GM21447 (cell line): ENCODE measurements around the gene IL1RL2.

ENCODE experiments used
- ATAC-seq: cut with Tn5 transposase; IDR thresholded peaks from one replicate; pipeline ENCODE4 v1.9.1; 2021; ENCODE audit not compliant: unreplicated experiment

Gene IL1RL2

DNA sequence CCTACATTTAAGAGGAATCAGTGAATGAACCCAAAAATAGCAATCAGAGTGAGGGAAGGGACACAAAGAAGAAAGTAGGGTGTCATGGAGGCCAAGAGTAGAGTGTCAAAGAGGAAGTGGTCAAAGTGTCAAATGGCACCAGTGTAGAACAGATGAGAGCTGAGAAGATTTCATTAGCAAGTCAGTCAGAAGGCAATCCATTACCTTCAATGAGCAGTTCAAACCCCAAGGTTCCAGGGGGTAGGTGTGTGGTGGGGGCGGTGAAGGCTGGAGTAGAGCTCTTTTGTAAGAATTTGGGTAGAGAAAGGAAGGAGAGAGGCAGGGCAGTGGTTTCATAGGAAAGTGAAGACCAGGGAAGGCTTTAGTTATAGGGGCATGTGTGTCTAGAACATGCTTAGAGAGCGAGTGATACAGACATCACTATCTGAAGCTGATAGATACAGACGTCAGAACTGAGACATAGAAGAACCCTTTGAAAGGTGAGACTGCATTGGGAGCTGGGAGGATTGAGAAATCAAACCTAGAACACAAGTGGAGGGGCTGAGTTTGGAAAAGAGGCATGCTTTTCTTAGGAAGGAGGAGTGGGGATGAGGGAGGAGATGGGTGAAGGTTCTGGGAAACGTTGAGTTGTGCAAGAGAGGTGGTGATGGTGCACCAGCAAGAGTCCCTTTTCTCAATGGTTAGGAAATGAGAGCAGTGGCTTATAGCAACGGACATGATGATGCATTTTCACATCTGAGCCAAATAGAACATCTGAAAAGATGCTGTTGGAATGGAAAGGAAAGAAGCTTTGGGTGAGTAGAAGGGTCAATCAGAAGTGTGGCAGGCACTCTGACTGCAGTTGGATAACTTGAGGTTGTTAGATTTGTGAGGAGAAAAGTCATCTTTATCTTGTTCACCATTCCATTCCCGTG, 75.7 kb downstream of the IL1RL2 start:
- no peak for ATAC-seq

DNA sequence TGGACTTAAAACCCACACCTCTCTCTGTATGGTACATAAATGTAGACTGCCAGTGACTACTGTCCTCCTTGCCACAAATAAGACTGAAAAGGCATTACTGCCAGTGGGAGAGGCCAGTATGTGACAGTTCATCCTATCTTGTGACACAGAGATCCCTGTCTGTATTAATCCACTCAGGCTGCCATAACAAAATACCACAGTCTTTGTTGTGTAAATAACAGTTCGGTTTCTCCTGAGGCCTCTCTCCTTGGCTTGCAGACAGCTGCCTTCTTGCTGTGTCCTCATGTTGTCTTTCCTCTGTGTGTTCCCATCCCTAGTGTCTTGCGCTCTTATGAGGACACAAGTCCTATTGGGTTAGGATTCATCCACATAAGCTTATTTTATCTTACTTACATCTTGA, 78.1 kb downstream of the IL1RL2 start:
- ATAC-seq = no peak

DNA sequence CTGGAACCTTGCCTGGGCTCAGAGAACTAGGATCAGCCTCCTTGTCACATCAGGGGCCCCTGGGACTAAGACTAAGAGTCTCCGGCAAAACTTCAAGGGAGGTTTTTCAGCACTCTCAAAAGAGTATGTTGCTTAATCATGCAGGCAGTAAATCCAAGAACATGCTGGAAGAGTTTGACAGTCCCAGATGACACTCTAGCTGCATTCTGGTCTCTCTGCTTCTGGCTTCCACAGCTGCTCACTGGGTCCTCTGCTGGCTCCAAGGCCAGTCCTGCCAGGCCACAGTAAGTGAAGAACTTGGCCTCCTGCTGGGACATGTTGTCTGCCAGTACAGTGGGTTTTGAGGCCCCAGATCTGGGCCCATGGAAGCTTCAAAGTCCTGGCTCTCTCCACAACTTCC, 79.4 kb downstream of the IL1RL2 start:
- ATAC-seq = no peak

DNA sequence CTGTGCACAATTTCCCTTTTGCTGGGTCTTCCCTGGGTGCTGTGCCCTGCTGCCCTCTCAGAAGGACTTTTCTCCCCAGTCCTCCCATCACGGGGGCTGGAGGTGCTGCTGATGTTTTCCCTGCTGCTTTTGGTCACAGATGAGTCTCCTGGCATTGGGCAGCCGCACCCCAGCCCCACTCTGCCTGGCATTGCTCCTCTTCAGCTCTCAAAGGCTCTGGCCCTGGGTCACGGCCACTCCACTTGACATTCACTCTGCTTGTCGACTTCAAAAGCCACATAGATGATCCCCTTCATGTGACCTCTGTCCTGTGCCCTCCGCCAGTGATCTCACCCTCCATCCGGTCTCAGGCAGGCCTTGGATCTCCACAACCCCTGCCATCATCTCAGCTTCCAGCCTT, 81.0 kb downstream of the IL1RL2 start:
- no peak for ATAC-seq

DNA sequence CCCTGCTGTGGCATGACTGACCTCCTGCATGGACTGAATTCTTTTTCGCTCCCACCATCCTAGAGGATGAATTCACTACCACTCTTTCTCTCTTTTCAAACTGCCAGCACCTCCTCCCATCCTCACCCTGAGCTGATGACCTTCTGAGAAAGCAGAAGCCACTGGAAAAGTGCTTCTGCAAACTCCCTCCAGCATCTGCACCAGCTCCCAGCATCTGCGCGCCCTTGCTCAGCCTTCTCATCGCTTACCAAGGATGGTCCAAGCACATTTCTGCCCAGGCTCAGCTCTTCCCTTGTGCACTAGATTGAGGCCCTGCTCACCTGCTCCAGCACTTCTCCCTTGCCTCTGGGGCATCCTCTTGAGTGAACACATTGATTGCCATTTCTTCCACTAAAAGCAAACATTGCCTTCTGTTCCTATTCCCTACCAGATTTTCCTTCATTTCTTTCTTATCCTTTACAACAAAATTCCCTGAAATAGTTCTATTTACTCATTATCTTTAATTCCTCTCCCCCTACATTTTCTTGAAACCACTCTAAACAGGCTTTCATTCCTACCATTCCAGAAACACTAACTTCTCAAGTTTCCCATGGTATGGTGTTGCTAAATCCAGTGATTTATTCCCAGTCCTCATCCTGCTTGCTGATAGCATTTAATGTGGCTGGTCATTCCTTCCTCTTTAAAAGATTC, 81.8 kb downstream of the IL1RL2 start:
- no peak for ATAC-seq

DNA sequence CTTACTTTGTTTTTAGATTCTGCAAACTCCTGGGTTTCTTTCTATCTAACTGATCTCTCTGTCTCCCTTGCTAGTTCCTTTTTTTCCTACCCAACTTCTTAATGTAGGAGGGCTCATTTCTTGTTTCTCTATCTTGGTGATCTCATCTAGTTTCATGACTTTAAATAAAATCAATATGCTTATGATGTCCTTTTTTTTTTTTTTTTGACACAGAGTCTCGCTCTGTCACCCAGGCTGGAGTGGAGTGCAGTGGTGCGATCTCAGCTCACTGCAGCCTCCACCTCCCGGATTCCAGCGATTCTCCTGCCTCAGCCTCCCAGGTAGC, 82.3 kb downstream of the IL1RL2 start:
- no peak for ATAC-seq

DNA sequence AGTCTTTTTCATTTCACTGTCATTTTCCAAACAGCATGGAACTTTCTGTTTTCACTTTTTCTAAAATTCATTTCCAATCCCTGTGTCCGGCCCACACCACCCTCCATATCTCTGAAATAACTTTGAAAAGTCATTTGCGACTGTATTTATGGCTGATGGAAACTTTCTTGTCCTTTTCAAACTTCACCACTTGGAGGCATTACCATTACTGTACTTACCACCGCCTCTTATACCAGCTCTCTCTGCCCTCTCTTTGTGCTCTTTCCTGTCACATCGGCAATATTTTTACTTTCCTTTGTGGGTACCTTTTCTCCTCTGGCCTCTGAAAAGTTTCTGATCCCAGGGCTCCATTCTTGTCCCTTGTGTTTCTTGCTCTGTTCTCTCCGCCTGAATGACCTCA, 85.0 kb downstream of the IL1RL2 start:
- ATAC-seq = no peak

DNA sequence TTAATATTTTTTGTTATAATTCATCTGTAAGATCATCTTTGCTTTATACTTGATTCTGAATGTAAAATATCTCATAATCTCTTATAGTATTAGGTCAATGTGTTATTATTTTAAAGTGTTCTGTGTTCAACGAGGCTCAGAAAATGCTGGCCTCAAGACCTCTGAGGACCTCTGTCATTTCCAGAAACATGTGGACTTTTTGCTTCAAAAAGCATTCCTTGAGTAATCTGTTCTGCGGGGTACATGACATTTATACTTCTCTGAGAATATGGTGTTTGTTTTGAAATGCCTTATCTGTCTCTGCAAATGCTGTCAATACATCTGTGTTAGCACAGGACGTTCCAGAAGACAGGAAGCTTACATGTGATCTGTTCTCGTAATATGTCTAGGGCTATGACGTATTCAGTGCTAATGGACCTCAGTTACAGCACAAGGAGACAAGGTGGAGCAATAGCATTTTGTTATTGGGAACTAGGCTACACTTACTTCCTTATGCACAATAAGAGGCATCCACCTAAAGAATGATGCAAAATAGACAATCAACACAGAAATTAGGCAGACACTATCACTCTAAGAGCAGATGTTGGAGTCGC, 86.9 kb downstream of the IL1RL2 start:
- ATAC-seq = no peak

DNA sequence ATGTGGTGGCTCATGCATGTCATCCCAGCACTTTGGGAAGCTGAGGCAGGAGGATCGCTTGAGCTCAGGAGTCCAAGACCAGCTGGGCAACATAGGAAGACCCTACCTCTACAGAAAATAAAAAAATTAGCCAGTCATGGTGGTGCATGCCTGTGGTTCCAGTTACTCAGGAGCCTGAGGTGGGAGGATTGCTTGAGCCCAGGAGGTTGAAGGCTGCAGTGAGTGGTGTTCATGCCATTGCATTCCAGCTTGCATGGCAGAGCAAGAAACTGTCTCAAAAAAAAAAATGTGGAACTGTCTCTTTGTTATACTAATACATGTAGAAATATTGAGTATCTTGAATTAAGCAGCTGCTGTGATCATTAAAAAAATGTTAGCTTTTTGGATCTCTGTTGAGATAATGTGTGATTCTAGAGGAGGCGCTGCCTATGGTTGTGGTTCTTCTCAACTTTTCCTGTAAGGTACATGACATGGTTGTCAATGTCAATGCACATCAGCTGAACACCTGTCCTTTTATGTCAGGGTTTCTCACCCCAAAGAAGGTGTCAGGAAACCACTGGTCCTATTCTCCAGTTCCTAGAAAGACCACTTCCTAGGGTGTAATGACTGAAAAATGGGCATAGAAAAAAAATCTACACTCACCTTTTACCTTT, 89.9 kb downstream of the IL1RL2 start:
- no peak for ATAC-seq

DNA sequence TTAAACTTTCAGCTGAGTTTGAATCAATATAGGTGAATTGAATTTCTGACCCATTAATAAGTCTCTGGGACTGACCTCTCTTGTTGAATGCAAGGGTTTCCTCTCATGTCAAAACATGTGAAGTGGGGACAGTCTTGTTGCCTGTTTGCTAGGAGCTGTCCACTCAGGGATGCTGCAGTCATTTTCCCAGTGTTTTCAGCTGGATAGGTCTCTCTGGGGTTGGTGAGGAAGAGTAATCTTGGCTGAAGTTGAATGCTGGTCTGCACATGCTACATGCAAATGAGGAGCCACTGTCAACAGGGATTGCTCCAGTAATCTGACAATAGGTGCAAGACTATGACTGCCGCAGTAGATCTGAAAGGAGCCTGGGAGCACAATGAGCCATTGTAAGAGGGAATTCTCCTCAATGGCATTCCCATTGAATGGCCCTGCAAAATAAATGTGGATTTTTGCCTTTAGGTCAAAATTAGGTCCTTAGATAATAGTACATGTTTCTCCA, 90.4 kb downstream of the IL1RL2 start:
- no peak for ATAC-seq

DNA sequence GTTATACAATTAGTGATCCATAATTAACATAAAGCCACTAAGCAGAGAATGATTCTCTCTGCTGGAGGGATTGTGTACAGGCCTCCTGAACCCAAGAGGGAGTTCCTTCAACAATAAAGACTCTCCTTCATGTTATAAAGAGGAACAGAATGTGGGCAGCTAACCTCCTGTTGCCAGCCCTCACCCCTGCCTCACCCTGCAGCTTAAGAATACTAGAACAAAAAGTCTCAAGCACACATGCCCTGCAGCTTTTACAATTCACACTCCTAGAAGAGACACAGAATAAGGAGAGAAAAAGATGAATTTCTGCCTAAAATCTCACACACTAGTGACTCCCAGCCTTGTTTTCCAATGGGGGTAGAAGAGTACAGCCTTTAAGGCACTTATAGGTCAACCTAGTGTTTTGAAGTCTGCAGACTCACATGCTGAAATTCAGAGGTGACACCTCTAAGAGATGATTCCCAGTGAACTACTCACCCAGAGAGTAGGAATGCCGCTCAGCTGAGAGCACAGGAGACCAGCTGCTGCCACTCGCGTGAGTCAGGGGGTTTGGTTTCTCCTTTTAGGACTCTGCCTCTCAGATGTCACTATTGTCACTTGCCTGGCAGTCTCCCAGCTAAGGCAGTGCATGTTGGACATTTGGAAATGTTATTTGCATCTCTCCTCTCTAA, 92.0 kb downstream of the IL1RL2 start:
- ATAC-seq = no peak

DNA sequence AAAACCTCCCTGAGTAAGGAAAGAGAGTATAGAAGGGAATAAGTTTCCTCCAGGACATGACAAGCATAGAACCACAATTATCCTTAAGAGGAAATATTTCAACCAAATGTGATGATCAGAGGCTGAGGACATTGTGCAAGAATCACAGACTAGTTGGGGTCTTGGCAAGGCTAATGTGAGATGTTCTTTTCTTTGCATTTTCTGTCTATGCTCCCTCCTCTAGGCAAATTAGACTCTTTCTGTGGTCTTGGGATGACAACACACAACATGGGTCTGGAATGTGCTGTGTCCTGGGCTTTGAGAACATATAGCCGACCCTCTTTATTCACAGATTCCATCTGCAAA, 92.5 kb downstream of the IL1RL2 start:
- ATAC-seq = no peak

DNA sequence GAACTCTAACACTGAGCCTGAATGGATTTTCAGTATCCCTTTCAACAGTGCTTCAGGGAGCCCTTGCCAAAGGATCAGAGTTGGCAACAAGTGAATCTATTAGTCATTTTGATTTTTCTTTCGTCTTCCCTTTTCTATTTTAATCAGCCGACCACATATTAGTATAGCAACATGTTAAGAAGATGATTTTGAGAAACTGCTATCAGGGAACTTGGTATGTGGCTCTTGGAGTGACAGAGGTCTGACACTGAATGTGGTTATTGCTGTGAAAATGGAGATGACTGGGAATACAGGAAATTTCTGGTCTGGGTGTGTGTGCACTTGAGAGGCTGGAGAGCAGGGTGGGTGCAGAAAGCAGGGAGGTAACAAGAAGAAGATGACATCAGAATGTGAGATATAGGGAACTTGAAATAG, 95.9 kb downstream of the IL1RL2 start:
- no peak for ATAC-seq

DNA sequence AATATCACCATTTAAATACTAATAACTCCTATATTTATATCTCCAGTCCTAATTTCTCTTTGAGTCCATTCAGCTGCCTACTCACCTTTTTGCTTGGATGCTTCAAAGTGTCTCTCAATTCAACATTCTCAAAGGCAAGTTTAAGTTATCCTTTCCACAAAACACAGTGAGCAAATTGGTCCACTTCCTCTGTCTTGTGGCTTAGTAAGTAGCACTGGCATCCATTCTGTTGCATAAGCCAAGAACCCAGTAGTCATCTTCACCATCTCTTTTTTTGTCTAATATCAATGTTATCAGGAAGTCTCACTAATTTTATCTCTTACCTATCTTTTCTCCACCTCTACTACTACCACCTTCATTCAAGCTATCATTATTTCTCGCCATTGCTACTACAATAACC, 97.2 kb downstream of the IL1RL2 start:
- no peak for ATAC-seq

DNA sequence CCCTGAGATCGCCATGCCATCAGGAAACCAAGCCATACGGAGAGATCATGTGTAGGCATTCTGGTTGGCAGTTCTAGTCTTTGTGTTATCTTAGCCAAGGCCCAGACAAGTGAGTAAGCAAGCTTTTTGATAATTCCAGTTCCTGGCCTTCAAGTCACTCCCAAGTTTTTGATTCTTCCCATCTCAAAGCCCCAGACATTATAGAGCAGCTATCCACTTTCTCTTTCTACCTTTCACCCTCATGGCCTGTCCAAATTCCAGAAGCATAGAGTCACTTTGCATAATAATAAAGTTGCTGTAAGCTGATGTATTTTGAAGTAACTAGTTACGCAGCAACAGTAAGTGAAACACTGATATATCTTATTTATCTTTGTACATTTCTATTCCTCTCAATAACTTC, 97.8 kb downstream of the IL1RL2 start:
- no peak for ATAC-seq

DNA sequence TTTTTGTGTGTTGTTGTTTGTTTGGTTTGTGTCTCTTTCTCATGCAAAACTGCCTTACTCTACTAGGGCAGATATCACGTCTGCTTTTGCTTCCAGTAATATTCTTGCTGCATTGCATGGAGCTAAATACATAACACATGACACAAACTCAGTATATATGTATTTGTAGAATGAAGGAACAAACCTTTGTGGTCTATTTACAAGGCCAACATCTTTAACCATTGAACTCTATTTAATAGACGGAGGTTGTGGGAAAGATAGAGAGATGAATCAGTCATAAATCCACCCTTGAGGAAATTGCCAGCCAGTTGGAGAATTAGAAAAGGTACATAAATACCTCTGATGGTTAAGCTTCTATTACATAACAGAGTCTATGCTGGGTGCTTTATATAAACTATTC, 98.5 kb downstream of the IL1RL2 start:
- no peak for ATAC-seq

DNA sequence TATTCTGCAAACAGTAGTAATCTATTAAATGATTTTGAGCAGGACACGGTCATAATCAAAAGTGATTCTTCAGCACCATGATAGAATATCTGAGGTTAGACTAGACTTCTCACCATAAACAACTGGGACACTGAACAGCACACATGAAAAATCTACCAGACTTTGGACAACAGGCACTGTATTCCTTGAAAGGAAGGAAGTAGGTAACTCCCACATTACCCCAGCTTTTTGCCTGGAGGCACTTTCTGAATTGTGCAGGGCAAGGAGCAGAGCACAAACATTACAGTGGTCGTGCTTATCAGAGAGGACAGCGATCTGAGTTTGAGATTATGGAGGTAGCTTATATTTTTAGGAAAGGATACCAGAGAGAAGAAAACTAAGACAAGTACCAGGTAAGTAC, 99.2 kb downstream of the IL1RL2 start:
- ATAC-seq = no peak

DNA sequence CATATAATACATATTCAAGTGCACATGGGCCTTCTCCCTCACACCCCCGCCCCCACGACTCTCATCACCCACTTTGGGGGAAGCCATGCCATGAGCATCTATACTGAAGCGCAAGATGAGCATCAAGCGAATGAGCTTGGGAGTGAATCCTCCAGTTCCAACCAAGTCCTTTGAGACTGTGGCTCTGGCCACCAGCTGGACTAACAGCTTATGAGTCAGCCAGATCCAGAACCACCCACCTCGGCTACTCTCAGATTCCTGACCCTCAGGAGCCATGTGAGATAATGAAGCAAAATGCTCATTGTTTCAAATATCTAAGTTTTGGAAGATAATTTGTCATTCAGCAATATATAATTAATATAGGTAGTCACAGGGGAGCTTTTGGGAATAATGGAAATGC, 102.3 kb downstream of the IL1RL2 start:
- no peak for ATAC-seq
